PFSK-1 (cell line): ENCODE data around the gene LRRN4CL.

ENCODE experiments used
- TAF1 ChIP-seq: IDR thresholded peaks from 2 replicates; pipeline ENCODE4 v1.6.1; 2012; ENCODE audit warnings: low read length, control low read depth, borderline replicate concordance; ENCODE audit not compliant: insufficient read depth
- TF ChIP-seq, protein P1 (sequence below), 2 experiments: IDR thresholded peaks; 2 replicates each; pipeline versions ENCODE4 v1.6.1 to v1.8.0; 2011 to 2012; ENCODE audit warnings: low read depth in 2 of 2, low read length in 2 of 2, control low read depth in 1 of 2, inconsistent platforms in 1 of 2, mild to moderate bottlenecking in 1 of 2, moderate library complexity in 1 of 2; ENCODE audit not compliant: insufficient read depth in 1 of 2

GRCh38 chr11:62716206-62716605, 26.9 kb upstream of the LRRN4CL start:
- TF ChIP-seq TAF1 = no peak
- TF ChIP-seq, protein P1, sequence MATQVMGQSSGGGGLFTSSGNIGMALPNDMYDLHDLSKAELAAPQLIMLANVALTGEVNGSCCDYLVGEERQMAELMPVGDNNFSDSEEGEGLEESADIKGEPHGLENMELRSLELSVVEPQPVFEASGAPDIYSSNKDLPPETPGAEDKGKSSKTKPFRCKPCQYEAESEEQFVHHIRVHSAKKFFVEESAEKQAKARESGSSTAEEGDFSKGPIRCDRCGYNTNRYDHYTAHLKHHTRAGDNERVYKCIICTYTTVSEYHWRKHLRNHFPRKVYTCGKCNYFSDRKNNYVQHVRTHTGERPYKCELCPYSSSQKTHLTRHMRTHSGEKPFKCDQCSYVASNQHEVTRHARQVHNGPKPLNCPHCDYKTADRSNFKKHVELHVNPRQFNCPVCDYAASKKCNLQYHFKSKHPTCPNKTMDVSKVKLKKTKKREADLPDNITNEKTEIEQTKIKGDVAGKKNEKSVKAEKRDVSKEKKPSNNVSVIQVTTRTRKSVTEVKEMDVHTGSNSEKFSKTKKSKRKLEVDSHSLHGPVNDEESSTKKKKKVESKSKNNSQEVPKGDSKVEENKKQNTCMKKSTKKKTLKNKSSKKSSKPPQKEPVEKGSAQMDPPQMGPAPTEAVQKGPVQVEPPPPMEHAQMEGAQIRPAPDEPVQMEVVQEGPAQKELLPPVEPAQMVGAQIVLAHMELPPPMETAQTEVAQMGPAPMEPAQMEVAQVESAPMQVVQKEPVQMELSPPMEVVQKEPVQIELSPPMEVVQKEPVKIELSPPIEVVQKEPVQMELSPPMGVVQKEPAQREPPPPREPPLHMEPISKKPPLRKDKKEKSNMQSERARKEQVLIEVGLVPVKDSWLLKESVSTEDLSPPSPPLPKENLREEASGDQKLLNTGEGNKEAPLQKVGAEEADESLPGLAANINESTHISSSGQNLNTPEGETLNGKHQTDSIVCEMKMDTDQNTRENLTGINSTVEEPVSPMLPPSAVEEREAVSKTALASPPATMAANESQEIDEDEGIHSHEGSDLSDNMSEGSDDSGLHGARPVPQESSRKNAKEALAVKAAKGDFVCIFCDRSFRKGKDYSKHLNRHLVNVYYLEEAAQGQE (IDR thresholded peaks at IDR 0.05; ENCODE audit: insufficient read depth in 1 of 2, low read depth in 2 of 2, low read length in 2 of 2) = no peak
